ENCODE measurements around the gene PARN. TPM values are rescaled to one million over a fixed set of nuclear protein-coding genes. Genes with fewer than 3 reads are reported as not detected.
"Not testable (repeated sequence)": the region's sequence is repeated elsewhere in the genome, so short reads cannot be mapped to it uniquely, and the experiment has no call there.

Gene PARN
- total RNA-seq, 2 experiments from 2014 or later, result 43.0 to 45.6 TPM

- POLR2A ChIA-PET, result no interaction called here
Measured at GRCh38 chr16:14444979-14445810, 184.9 kb downstream of the PARN start.

GRCh38 chr16:14441533-14441932 is 188.5 kb downstream of the PARN start:
- H3K9me3 Mint-ChIP-seq; H3K4me3 Mint-ChIP-seq; intact Hi-C loops (cut with micrococcal nuclease); POLR2A ChIA-PET; CTCF ChIA-PET; H3K27me3 Mint-ChIP-seq; H3K36me3 Mint-ChIP-seq (ENCODE audit: low read depth); H3K27ac Mint-ChIP-seq; ATAC-seq; DNase-seq: not testable (repeated sequence)
- peaks cover 19% of the 10 kb centered on the region for H3K4me1 Mint-ChIP-seq (ENCODE audit: low read depth)

More at GRCh38 chr16:14444979-14445810, 184.9 kb downstream of the PARN start:
- Mint-ChIP-seq H3K27ac (no peak overlapping the region), H3K9me3 (no peaks in the 10 kb centered on the region), H3K27me3 (no peaks in the 10 kb centered on the region), H3K36me3 (ENCODE audit: low read depth) (no peaks in the 10 kb centered on the region), H3K4me3 (no peak overlapping the region), H3K4me1 (ENCODE audit: low read depth) (no peaks in the 10 kb centered on the region)
- CTCF ChIA-PET, result interaction anchor here (0.8 kb wide), 1 partner anchor 83 kb away, joined by 3 read pairs; no protein-coding TSS in a partner anchor
- no peak for TF ChIP-seq CTCF (IDR thresholded peaks at IDR 0.05)
- ATAC-seq, result no peak
- intact Hi-C loops (cut with micrococcal nuclease), result no loop called here
- no peak for DNase-seq

GRCh38 chr16:14438256-14438655 is 191.8 kb downstream of the PARN start:
- H3K9me3 Mint-ChIP-seq, result no peaks in the 10 kb centered on the region
- intact Hi-C loops (cut with micrococcal nuclease), result no loop called here
- peaks cover 33% of the 10 kb centered on the region for H3K4me1 Mint-ChIP-seq (ENCODE audit: low read depth)
- ATAC-seq (no peak), DNase-seq (no peak)
- no peaks in the 10 kb centered on the region for H3K27me3 Mint-ChIP-seq
- no peak overlapping the region for H3K4me3 Mint-ChIP-seq
- no peak for TF ChIP-seq CTCF (IDR thresholded peaks at IDR 0.05)
- POLR2A ChIA-PET, result no interaction called here
- CTCF ChIA-PET, result interaction anchor here (0.6 to 0.8 kb wide), 2 partner anchors 19 to 519 kb away, joined by 3 to 4 read pairs; partner anchors contain the start of gene ERCC4
- H3K36me3 Mint-ChIP-seq (ENCODE audit: low read depth), result peaks cover 15% of the 10 kb centered on the region
- H3K27ac Mint-ChIP-seq, result peak overlapping the region; percentile 48

GRCh38 chr16:14437426-14437825 is 192.6 kb downstream of the PARN start:
- Mint-ChIP-seq H3K27me3 (no peaks in the 10 kb centered on the region), H3K9me3 (no peaks in the 10 kb centered on the region), H3K36me3 (ENCODE audit: low read depth) (peaks cover 16% of the 10 kb centered on the region), H3K27ac (no peak overlapping the region), H3K4me1 (ENCODE audit: low read depth) (peaks cover 33% of the 10 kb centered on the region), H3K4me3 (no peak overlapping the region)
- ChIA-PET POLR2A (interaction anchor here (1.2 kb wide), 1 partner anchor 131 kb away, joined by 4 read pairs; no protein-coding TSS in a partner anchor), CTCF (interaction anchor here (1.3 kb wide), 1 partner anchor 128 kb away, joined by 3 read pairs; no protein-coding TSS in a partner anchor)
- DNase-seq, result no peak
- intact Hi-C loops (cut with micrococcal nuclease), result no loop called here
- no peak for ATAC-seq
- no peak for TF ChIP-seq CTCF (IDR thresholded peaks at IDR 0.05)

- peaks cover 21% of the 10 kb centered on the region for H3K36me3 Mint-ChIP-seq (ENCODE audit: low read depth)
- ChIA-PET POLR2A (interaction anchor here (1.2 kb wide), 1 partner anchor 130 kb away, joined by 4 read pairs; no protein-coding TSS in a partner anchor), CTCF (interaction anchor here (1.3 kb wide), 1 partner anchor 127 kb away, joined by 3 read pairs; no protein-coding TSS in a partner anchor)
- TF ChIP-seq CTCF (IDR thresholded peaks at IDR 0.05), result no peak
- peaks cover 33% of the 10 kb centered on the region for H3K4me1 Mint-ChIP-seq (ENCODE audit: low read depth)
- DNase-seq, result peak; percentile 45
- no peaks in the 10 kb centered on the region for H3K9me3 Mint-ChIP-seq
- peak; percentile 78 for ATAC-seq
- intact Hi-C loops (cut with micrococcal nuclease), result no loop called here
- H3K27ac Mint-ChIP-seq, result peak overlapping the region; percentile 47
- no peaks in the 10 kb centered on the region for H3K27me3 Mint-ChIP-seq
- H3K4me3 Mint-ChIP-seq, result no peak overlapping the region
Measured at GRCh38 chr16:14436401-14436955, 193.6 kb downstream of the PARN start.
